GM20431 (cell line): Measurements from ENCODE around the gene GALNT10.

Source experiments
- in situ Hi-C: fragments of 300-500 bp; cut with MseI, MboI; formaldehyde crosslinking; loops from one replicate; pipeline ENCODE4 v1.15.0; 2020; ENCODE audit warnings: low sequenced_read_pairs; ENCODE audit not compliant: unreplicated experiment

GALNT10 gene

GRCh38 chr5:154410008-154410407, 219.5 kb downstream of the GALNT10 start:
- in situ Hi-C loops = loop anchor here (25.0 kb wide), 1 partner anchor 223 kb away; the partner anchor contains the start of gene GALNT10

- in situ Hi-C loops = loop anchor here (25.0 kb wide), 1 partner anchor 223 kb away; the partner anchor contains the start of gene GALNT10
Measured at GRCh38 chr5:154410786-154411185, 220.3 kb downstream of the GALNT10 start.

- in situ Hi-C loops = loop anchor here (25.0 kb wide), 1 partner anchor 224 kb away; the partner anchor contains the start of gene GALNT10
Measured at GRCh38 chr5:154411338-154411737, 220.8 kb downstream of the GALNT10 start.

- in situ Hi-C loops = loop anchor here (25.0 kb wide), 1 partner anchor 225 kb away; the partner anchor contains the start of gene GALNT10
Measured at GRCh38 chr5:154412316-154412715, 221.8 kb downstream of the GALNT10 start.

- in situ Hi-C loops = loop anchor here (25.0 kb wide), 1 partner anchor 226 kb away; the partner anchor contains the start of gene GALNT10
Measured at GRCh38 chr5:154412925-154413324, 222.4 kb downstream of the GALNT10 start.

- in situ Hi-C loops = loop anchor here (25.0 kb wide), 1 partner anchor 228 kb away; the partner anchor contains the start of gene GALNT10
Measured at GRCh38 chr5:154415114-154415513, 224.6 kb downstream of the GALNT10 start.

GRCh38 chr5:154418344-154418820, 227.8 kb downstream of the GALNT10 start:
- in situ Hi-C loops = loop anchor here (25.0 kb wide), 1 partner anchor 231 kb away; the partner anchor contains the start of gene GALNT10

GRCh38 chr5:154419236-154419635, 228.7 kb downstream of the GALNT10 start:
- in situ Hi-C loops = loop anchor here (25.0 kb wide), 1 partner anchor 232 kb away; the partner anchor contains the start of gene GALNT10

- in situ Hi-C loops = loop anchor here (25.0 kb wide), 1 partner anchor 235 kb away; the partner anchor contains the start of gene GALNT10
Measured at GRCh38 chr5:154421868-154422267, 231.3 kb downstream of the GALNT10 start.

GRCh38 chr5:154422298-154422697, 231.8 kb downstream of the GALNT10 start:
- in situ Hi-C loops = loop anchor here (25.0 kb wide), 1 partner anchor 235 kb away; the partner anchor contains the start of gene GALNT10

- in situ Hi-C loops = no loop called here
Measured at GRCh38 chr5:154428208-154428607, 237.7 kb downstream of the GALNT10 start.

- in situ Hi-C loops = no loop called here
Measured at GRCh38 chr5:154429341-154429740, 238.8 kb downstream of the GALNT10 start.

- in situ Hi-C loops = no loop called here
Measured at GRCh38 chr5:154430466-154430865, 239.9 kb downstream of the GALNT10 start.

GRCh38 chr5:154430961-154431630, 240.6 kb downstream of the GALNT10 start:
- in situ Hi-C loops = no loop called here

GRCh38 chr5:154435226-154435625, 244.7 kb downstream of the GALNT10 start:
- in situ Hi-C loops = no loop called here

GRCh38 chr5:154437281-154437965, 246.9 kb downstream of the GALNT10 start:
- in situ Hi-C loops = no loop called here

GRCh38 chr5:154440540-154440939, 250.0 kb downstream of the GALNT10 start:
- in situ Hi-C loops = no loop called here

- in situ Hi-C loops = no loop called here
Measured at GRCh38 chr5:154442801-154443200, 252.3 kb downstream of the GALNT10 start.

GRCh38 chr5:154444556-154445421, 254.3 kb downstream of the GALNT10 start:
- in situ Hi-C loops = no loop called here
